ENCODE results near the gene PTTG1IP. TPM values are rescaled to one million over a fixed set of nuclear protein-coding genes. Genes with fewer than 3 reads are reported as not detected.

Gene PTTG1IP, protein sequence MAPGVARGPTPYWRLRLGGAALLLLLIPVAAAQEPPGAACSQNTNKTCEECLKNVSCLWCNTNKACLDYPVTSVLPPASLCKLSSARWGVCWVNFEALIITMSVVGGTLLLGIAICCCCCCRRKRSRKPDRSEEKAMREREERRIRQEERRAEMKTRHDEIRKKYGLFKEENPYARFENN
- total RNA-seq (2021) (96.0 to 117 TPM (median 112 TPM) in 3 replicates), Bru-seq, nascent RNA (percentile 86 among the genes with signal in this experiment)
- long read RNA-seq, experiment 1, transcript PTTG1IP-201 (6 exons, 2,760 nt), result major isoform, 585 of 650 reads
- long read RNA-seq, experiment 1, transcript PTTG1IP-203 (4 exons, 2,413 nt), result minor isoform, 8 of 650 reads
- long read RNA-seq, experiment 1, partial matches to known transcripts, result 12 of 650 reads
- long read RNA-seq, experiment 1, other reads (novel, unspliced or antisense), result 44 of 650 reads
- long read RNA-seq, experiment 2, transcript PTTG1IP-201 (6 exons, 2,760 nt), result major isoform, 84 of 179 reads
- long read RNA-seq, experiment 2, partial matches to known transcripts, result 32 of 179 reads
- long read RNA-seq, experiment 2, other reads (novel, unspliced or antisense), result 63 of 179 reads
- long read RNA-seq, experiment 3, transcript PTTG1IP-201 (6 exons, 2,760 nt), result major isoform, 24 of 41 reads
- long read RNA-seq, experiment 3, partial matches to known transcripts, result 0 of 41 reads
- long read RNA-seq, experiment 3, other reads (novel, unspliced or antisense), result 15 of 41 reads

DNA sequence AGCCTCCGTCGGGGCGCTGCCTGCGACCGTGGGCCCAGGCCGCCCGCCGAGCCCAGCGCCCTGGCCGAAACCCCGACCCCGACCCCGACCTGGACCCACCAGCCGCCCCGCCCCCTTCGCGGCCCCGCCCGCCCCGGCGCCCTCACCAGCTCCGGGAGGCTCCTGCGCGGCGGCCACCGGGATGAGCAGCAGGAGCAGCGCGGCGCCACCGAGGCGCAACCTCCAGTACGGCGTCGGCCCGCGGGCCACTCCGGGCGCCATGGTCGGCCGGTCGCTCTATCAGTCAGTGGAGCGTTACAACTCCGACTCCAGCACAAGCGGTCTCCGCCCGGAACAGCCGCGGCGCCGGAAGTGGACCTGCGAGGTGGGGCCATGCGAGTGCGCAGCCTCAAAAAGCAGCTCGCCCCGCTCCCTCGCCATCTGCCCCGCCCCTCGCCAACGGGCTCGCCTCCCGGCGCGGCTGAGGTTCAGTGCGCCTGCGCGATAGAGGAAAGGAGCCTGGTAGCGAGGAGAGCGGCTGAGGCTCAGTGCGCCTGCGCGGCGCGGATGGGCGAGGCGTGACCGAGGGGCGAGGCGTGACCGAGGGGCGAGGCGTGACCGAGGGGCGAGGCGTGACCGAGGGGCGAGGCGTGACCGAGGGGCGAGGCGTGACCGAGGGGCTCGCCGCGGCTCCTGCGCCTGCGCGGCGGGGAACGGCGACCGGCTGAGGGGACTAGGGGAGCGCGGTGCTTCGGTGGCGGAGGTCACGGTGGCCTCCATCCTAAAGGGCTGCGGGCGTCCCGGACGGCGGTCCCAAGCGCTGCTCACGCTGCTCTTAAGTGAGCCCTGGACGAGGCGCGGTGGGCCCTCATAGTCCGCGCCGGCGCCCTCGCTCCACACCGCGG, at the start of gene PTTG1IP:
Gene PTTG1IP (minus strand): TSS at position 335 of the 884 bp plus-strand sequence. CDS start 74 bp downstream, at position 261.
- ChIA-PET POLR2A (interaction anchor here (0.6 to 1.8 kb wide), 7 partner anchors 10 to 243 kb away, joined by 3 to 5 read pairs (median 4); partner anchors contain the start of genes SUMO3 and UBE2G2), CTCF (interaction anchor here (0.6 to 2.6 kb wide), 17 partner anchors 21 to 505 kb away, joined by 3 to 17 read pairs (median 3); partner anchors contain the start of gene UBE2G2)
- Mint-ChIP-seq H3K4me3 (peak within 1 kb of the TSS; percentile 82), H3K36me3 (no peaks in the 10 kb centered on the region), H3K9me3 (peaks cover 3% of the 10 kb centered on the region; the same call in 1 of the 2 replicates), H3K4me1 (peaks cover 47% of the 10 kb centered on the region), H3K27ac (peak within 1 kb of the TSS; percentile 68; the same call in 1 of the 2 replicates), H3K27me3 (ENCODE audit: low read depth) (peaks cover 25% of the 10 kb centered on the region)
- peak; percentile 99 for DNase-seq (ENCODE audit: low spot score)
- ATAC-seq, result peak; percentile 81
- TF ChIP-seq HMGA2 (CRISPR knock-in tag; IDR thresholded peaks at IDR 0.05) (no peak), ZNF317 (CRISPR knock-in tag; IDR thresholded peaks at IDR 0.05; ENCODE audit: borderline replicate concordance, low read depth) (no peak), SOX15 (CRISPR knock-in tag; IDR thresholded peaks at IDR 0.05) (no peak), TEAD1 (CRISPR knock-in tag; IDR thresholded peaks at IDR 0.05) (peak; percentile 89; the same call in 1 of the 2 replicates), ATF1 (CRISPR knock-in tag; IDR thresholded peaks at IDR 0.05) (no peak), CBFB (CRISPR knock-in tag; IDR thresholded peaks at IDR 0.05; ENCODE audit: low read depth) (no peak), ZNF671 (CRISPR knock-in tag; IDR thresholded peaks at IDR 0.05) (no peak), FOXP1 (CRISPR knock-in tag; IDR thresholded peaks at IDR 0.05; ENCODE audit: borderline replicate concordance) (peak; percentile 94), ZNF219 (CRISPR knock-in tag; IDR thresholded peaks at IDR 0.05; ENCODE audit: borderline replicate concordance) (no peak), OVOL2 (CRISPR knock-in tag; IDR thresholded peaks at IDR 0.05; ENCODE audit: borderline replicate concordance) (no peak), ESRRA (CRISPR knock-in tag; IDR thresholded peaks at IDR 0.05; ENCODE audit: borderline replicate concordance) (no peak), IRF2 (CRISPR knock-in tag; IDR thresholded peaks at IDR 0.05; ENCODE audit: borderline replicate concordance, low read depth) (no peak), JAZF1 (CRISPR knock-in tag; IDR thresholded peaks at IDR 0.05) (no peak), PRRX2 (CRISPR knock-in tag; IDR thresholded peaks at IDR 0.05) (no peak), NR2C2 (CRISPR knock-in tag; IDR thresholded peaks at IDR 0.05) (no peak), SMAD3 (CRISPR knock-in tag; IDR thresholded peaks at IDR 0.05; ENCODE audit: borderline replicate concordance) (no peak), ZNF121 (CRISPR knock-in tag; IDR thresholded peaks at IDR 0.05) (0 out of 2 replicates have a peak, but pooled peaks have one; percentile 28), RELA (CRISPR knock-in tag; IDR thresholded peaks at IDR 0.05; ENCODE audit: borderline replicate concordance) (no peak), MYBL2 (CRISPR knock-in tag; IDR thresholded peaks at IDR 0.05) (peak; percentile 40; the same call in 1 of the 2 replicates), ZNF416 (CRISPR knock-in tag; IDR thresholded peaks at IDR 0.05) (no peak)
- TF ChIP-seq, protein P1, sequence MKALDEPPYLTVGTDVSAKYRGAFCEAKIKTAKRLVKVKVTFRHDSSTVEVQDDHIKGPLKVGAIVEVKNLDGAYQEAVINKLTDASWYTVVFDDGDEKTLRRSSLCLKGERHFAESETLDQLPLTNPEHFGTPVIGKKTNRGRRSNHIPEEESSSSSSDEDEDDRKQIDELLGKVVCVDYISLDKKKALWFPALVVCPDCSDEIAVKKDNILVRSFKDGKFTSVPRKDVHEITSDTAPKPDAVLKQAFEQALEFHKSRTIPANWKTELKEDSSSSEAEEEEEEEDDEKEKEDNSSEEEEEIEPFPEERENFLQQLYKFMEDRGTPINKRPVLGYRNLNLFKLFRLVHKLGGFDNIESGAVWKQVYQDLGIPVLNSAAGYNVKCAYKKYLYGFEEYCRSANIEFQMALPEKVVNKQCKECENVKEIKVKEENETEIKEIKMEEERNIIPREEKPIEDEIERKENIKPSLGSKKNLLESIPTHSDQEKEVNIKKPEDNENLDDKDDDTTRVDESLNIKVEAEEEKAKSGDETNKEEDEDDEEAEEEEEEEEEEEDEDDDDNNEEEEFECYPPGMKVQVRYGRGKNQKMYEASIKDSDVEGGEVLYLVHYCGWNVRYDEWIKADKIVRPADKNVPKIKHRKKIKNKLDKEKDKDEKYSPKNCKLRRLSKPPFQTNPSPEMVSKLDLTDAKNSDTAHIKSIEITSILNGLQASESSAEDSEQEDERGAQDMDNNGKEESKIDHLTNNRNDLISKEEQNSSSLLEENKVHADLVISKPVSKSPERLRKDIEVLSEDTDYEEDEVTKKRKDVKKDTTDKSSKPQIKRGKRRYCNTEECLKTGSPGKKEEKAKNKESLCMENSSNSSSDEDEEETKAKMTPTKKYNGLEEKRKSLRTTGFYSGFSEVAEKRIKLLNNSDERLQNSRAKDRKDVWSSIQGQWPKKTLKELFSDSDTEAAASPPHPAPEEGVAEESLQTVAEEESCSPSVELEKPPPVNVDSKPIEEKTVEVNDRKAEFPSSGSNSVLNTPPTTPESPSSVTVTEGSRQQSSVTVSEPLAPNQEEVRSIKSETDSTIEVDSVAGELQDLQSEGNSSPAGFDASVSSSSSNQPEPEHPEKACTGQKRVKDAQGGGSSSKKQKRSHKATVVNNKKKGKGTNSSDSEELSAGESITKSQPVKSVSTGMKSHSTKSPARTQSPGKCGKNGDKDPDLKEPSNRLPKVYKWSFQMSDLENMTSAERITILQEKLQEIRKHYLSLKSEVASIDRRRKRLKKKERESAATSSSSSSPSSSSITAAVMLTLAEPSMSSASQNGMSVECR (CRISPR knock-in tag; IDR thresholded peaks at IDR 0.05; ENCODE audit: borderline replicate concordance), result 0 out of 2 replicates have a peak, but pooled peaks have one; percentile 79
- TF ChIP-seq, protein P2, sequence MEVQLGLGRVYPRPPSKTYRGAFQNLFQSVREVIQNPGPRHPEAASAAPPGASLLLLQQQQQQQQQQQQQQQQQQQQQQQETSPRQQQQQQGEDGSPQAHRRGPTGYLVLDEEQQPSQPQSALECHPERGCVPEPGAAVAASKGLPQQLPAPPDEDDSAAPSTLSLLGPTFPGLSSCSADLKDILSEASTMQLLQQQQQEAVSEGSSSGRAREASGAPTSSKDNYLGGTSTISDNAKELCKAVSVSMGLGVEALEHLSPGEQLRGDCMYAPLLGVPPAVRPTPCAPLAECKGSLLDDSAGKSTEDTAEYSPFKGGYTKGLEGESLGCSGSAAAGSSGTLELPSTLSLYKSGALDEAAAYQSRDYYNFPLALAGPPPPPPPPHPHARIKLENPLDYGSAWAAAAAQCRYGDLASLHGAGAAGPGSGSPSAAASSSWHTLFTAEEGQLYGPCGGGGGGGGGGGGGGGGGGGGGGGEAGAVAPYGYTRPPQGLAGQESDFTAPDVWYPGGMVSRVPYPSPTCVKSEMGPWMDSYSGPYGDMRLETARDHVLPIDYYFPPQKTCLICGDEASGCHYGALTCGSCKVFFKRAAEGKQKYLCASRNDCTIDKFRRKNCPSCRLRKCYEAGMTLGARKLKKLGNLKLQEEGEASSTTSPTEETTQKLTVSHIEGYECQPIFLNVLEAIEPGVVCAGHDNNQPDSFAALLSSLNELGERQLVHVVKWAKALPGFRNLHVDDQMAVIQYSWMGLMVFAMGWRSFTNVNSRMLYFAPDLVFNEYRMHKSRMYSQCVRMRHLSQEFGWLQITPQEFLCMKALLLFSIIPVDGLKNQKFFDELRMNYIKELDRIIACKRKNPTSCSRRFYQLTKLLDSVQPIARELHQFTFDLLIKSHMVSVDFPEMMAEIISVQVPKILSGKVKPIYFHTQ (CRISPR knock-in tag; IDR thresholded peaks at IDR 0.05), result no peak
- TF ChIP-seq, protein P3, sequence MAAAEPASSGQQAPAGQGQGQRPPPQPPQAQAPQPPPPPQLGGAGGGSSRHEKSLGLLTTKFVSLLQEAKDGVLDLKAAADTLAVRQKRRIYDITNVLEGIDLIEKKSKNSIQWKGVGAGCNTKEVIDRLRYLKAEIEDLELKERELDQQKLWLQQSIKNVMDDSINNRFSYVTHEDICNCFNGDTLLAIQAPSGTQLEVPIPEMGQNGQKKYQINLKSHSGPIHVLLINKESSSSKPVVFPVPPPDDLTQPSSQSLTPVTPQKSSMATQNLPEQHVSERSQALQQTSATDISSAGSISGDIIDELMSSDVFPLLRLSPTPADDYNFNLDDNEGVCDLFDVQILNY (CRISPR knock-in tag; IDR thresholded peaks at IDR 0.05), result 0 out of 2 replicates have a peak, but pooled peaks have one; percentile 15
- TF ChIP-seq, protein P4, sequence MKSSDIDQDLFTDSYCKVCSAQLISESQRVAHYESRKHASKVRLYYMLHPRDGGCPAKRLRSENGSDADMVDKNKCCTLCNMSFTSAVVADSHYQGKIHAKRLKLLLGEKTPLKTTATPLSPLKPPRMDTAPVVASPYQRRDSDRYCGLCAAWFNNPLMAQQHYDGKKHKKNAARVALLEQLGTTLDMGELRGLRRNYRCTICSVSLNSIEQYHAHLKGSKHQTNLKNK (CRISPR knock-in tag; IDR thresholded peaks at IDR 0.05), result no peak
